HL-60 (cell line): ENCODE measurements around the gene E2F4.

Experiments used
- CTCF ChIP-seq: IDR thresholded peaks from one replicate; pipeline ENCODE4 v1.5.1; 2011; ENCODE audit warnings: low read length, control low read depth, inconsistent platforms; ENCODE audit not compliant: insufficient read depth
- REST ChIP-seq: IDR thresholded peaks from 2 replicates; pipeline ENCODE4 v1.6.1; 2012; ENCODE audit warnings: low read depth; ENCODE audit not compliant: insufficient replicate concordance

- TF ChIP-seq CTCF (no peak), REST (no peak)
Measured at GRCh38 chr16:67165121-67166078, 26.6 kb upstream of the E2F4 start.
